Measurements from ENCODE around the gene OR10H4.
"Not testable (repeated sequence)": the region's sequence is repeated elsewhere in the genome, so short reads cannot be mapped to it uniquely, and the experiment has no call there.

Gene OR10H4

GRCh38 chr19:15945301-15945700, 3.5 kb upstream of the OR10H4 start:
- DNase-seq: no peak

GRCh38 chr19:15954820-15955219, 6.0 kb downstream of the OR10H4 start:
- no peak for DNase-seq

GRCh38 chr19:15962319-15962718, 13.5 kb downstream of the OR10H4 start:
- DNase-seq: no peak

GRCh38 chr19:15964231-15964630, 15.4 kb downstream of the OR10H4 start:
- DNase-seq: no peak

- DNase-seq: no peak
Observed at GRCh38 chr19:15971224-15971780, 22.5 kb downstream of the OR10H4 start.

GRCh38 chr19:15972043-15972442, 23.2 kb downstream of the OR10H4 start:
- not testable (repeated sequence) for DNase-seq

GRCh38 chr19:15974856-15975255, 26.0 kb downstream of the OR10H4 start:
- no peak for DNase-seq

GRCh38 chr19:15976836-15977689, 28.3 kb downstream of the OR10H4 start:
- DNase-seq: no peak

- DNase-seq: no peak
Observed at GRCh38 chr19:15977690-15978089, 28.9 kb downstream of the OR10H4 start.

GRCh38 chr19:15979293-15979692, 30.5 kb downstream of the OR10H4 start:
- no peak for DNase-seq

GRCh38 chr19:15985831-15986230, 37.0 kb downstream of the OR10H4 start:
- not testable (repeated sequence) for DNase-seq

- DNase-seq: no peak
Observed at GRCh38 chr19:15986701-15987100, 37.9 kb downstream of the OR10H4 start.

- DNase-seq: no peak
Observed at GRCh38 chr19:15989889-15990288, 41.1 kb downstream of the OR10H4 start.

GRCh38 chr19:15991602-15992001, 42.8 kb downstream of the OR10H4 start:
- DNase-seq: no peak

- no peak for DNase-seq
Observed at GRCh38 chr19:15992014-15992413, 43.2 kb downstream of the OR10H4 start.

- no peak for DNase-seq
Observed at GRCh38 chr19:15995536-15995935, 46.7 kb downstream of the OR10H4 start.

- no peak for DNase-seq
Observed at GRCh38 chr19:15998166-15998565, 49.4 kb downstream of the OR10H4 start.
